OCI-LY7 (cell line): ENCODE data around the gene ATP6V0E1.

Experiments used
- CTCF ChIP-seq: fragments of 200-600 bp; sonication (generic); conservative IDR thresholded peaks from 2 replicates; pipeline ENCODE4 v1.5.1; 2014; ENCODE audit warnings: mild to moderate bottlenecking, antibody characterized with exemption, low read length, moderate library complexity, mixed read lengths
- EZH2phosphoT487 ChIP-seq: fragments of 200-600 bp; sonication (generic); IDR thresholded peaks from 2 replicates; pipeline ENCODE4 v1.6.1; 2018; ENCODE audit warnings: low read depth, borderline replicate concordance, mild to moderate bottlenecking, mixed run types, antibody characterized with exemption, low read length, moderate library complexity, mixed read lengths

DNA sequence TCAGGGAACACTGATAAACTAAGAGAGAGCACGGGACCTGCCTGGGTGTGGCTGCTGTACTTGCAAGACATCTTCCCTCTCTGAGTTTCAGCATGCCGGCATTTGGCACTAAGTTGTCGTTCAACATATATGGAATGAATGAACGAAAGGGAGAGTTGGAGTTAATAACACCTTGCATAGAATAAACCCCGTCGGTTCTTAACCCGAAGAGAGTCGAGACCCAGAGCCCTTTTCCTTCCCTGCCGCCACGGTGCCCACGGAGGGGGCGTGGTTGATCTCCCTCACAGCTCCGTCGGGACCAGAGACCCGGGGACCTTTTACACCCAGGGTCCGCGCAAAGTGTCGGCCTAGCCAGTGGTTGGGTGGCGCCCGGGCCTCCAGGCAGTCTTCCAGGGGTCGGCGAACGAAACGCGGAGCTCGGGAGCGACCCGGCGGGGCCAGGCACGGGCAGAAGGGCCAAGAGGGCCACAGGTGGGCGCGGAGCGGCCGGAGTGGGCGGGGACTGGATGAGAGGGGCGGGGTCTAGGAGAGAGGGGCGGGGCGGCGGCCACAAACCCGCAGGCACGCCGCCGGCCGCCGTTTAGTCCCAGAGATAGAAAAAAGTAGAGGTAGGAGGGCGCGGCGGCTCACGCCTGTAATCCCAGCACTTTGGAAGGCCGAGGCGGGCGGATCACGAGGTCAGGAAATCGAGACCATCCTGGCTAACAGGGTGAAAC is 25.1 kb upstream of the ATP6V0E1 start:
- TF ChIP-seq CTCF (no peak), EZH2phosphoT487 (no peak)
